ENCODE results near the gene SH2D4B. TPM values are rescaled to one million over a fixed set of nuclear protein-coding genes. Genes with fewer than 3 reads are reported as not detected.

SH2D4B gene
- total and polyA plus RNA-seq, 2 donors (not counting 3 experiments of a cell fraction or from before 2014, with no cell fraction given): not detected

- no peak overlapping the region for H3K4me3 ChIP-seq (replicated peaks in 1 of 3; ENCODE audit: insufficient read depth in 1 of 3, low read depth in 1 of 3, low read length in 3 of 3)
- H3K79me2 ChIP-seq (ENCODE audit: control insufficient read depth, insufficient read depth, low read length): no peaks in the 10 kb centered on the region
- intact Hi-C loops (cut with micrococcal nuclease) (no loop called here), dilution Hi-C loops (cut with MboI; ENCODE audit: extremely low pct_ligation_motif_present, low sequenced_read_pairs) (no loop called here)
- no peak overlapping the region for H2AFZ ChIP-seq (ENCODE audit: low read depth, low read length)
- H3K9me3 ChIP-seq (replicated peaks; ENCODE audit: control insufficient read depth, insufficient read depth, low read length): no peaks in the 10 kb centered on the region
- no peaks in the 10 kb centered on the region for H3K9me1 ChIP-seq (replicated peaks; ENCODE audit: control insufficient read depth, extremely low read depth, insufficient read depth, low read length)
- H4K20me1 ChIP-seq (replicated peaks; ENCODE audit: control insufficient read depth, extremely low read depth, insufficient read depth, low read length): no peaks in the 10 kb centered on the region
- BruUV-seq (replicated peaks): no TSS peak
- no peaks in the 10 kb centered on the region for H3K27me3 ChIP-seq (ENCODE audit: control insufficient read depth in 2 of 2, insufficient read depth in 2 of 2, low read length in 2 of 2)
- H3K27ac ChIP-seq (ENCODE audit: insufficient read depth, low read depth, low read length): no peak overlapping the region
- POLR2A ChIA-PET: no interaction called here
- H3K36me3 ChIP-seq (ENCODE audit: control insufficient read depth in 2 of 2, extremely low read depth in 1 of 2, insufficient read depth in 2 of 2, low read length in 2 of 2): peaks cover 21 to 41% of the 10 kb centered on the region in 2 experiments
- FAIRE-seq (no peak), DNase-seq (ENCODE audit: low read depth, low spot score) (no peak)
- CTCF ChIA-PET: interaction anchor here (1.0 kb wide), 1 partner anchor 11 kb away, joined by 3 read pairs; no protein-coding TSS in a partner anchor
- no peak overlapping the region for H3K4me2 ChIP-seq (ENCODE audit: insufficient read depth, low read length)
- TF ChIP-seq POLR2AphosphoS5 (IDR thresholded peaks at IDR 0.05; ENCODE audit: insufficient read depth, low read depth, low read length): peak; percentile 7
- TF ChIP-seq GATA2 (IDR thresholded peaks at IDR 0.05; ENCODE audit: insufficient read depth, insufficient read length, low read depth, low read length): no peak
- no peak for TF ChIP-seq MAX (IDR thresholded peaks at IDR 0.05; ENCODE audit: insufficient read depth, insufficient read length)
- no peak for TF ChIP-seq MYC (IDR thresholded peaks at IDR 0.05; ENCODE audit: low read depth, low read length)
- TF ChIP-seq FOS (IDR thresholded peaks at IDR 0.05; ENCODE audit: borderline replicate concordance, insufficient read depth, low read length): no peak
- TF ChIP-seq POLR2A (IDR thresholded peaks at IDR 0.05; ENCODE audit: low read depth, low read length): peak; percentile 19
- no peaks in the 10 kb centered on the region for H3K4me1 ChIP-seq (ENCODE audit: control insufficient read depth, extremely low read depth, insufficient read depth, low read length)
- no peak overlapping the region for H3K9ac ChIP-seq (replicated peaks; ENCODE audit: extremely low read depth, insufficient read depth, low read length)
Measured at GRCh38 chr10:80520661-80521470, 16.8 kb upstream of the SH2D4B start.

Measured in endothelial cell of umbilical vein (primary cell).